ENCODE measurements around the gene SGPP2. TPM values are rescaled to one million over a fixed set of nuclear protein-coding genes. Genes with fewer than 3 reads are reported as not detected.

SGPP2 gene
- total RNA-seq, 1 experiment from 2014 or later: 56.9 TPM

GRCh38 chr2:222442665-222443064 is 18.3 kb downstream of the SGPP2 start:
- no peaks in the 10 kb centered on the region for H3K9me3 Mint-ChIP-seq (ENCODE audit: low read depth, unreplicated experiment)
- CTCF ChIA-PET: no interaction called here
- BruUV-seq (replicated peaks): no TSS peak
- peaks cover 46% of the 10 kb centered on the region for H3K4me1 Mint-ChIP-seq (ENCODE audit: low read depth, unreplicated experiment)
- no peak overlapping the region for H3K4me3 Mint-ChIP-seq (ENCODE audit: low read depth, unreplicated experiment)
- no peaks in the 10 kb centered on the region for H3K27me3 Mint-ChIP-seq (ENCODE audit: unreplicated experiment)
- DNase-seq: no peak
- intact Hi-C loops (cut with micrococcal nuclease; ENCODE audit: unreplicated experiment): no loop called here
- no peak overlapping the region for H3K27ac Mint-ChIP-seq (ENCODE audit: unreplicated experiment)
- TF ChIP-seq CTCF (IDR thresholded peaks at IDR 0.05; ENCODE audit: unreplicated experiment): no peak
- H3K36me3 Mint-ChIP-seq (ENCODE audit: insufficient read depth, unreplicated experiment): peaks cover 10% of the 10 kb centered on the region

GRCh38 chr2:222445227-222445626 is 20.9 kb downstream of the SGPP2 start:
- no peak for TF ChIP-seq CTCF (IDR thresholded peaks at IDR 0.05; ENCODE audit: unreplicated experiment)
- CTCF ChIA-PET: no interaction called here
- intact Hi-C loops (cut with micrococcal nuclease; ENCODE audit: unreplicated experiment): no loop called here
- Mint-ChIP-seq H3K9me3 (ENCODE audit: low read depth, unreplicated experiment) (no peaks in the 10 kb centered on the region), H3K4me1 (ENCODE audit: low read depth, unreplicated experiment) (peaks cover 37% of the 10 kb centered on the region), H3K27ac (ENCODE audit: unreplicated experiment) (no peak overlapping the region), H3K27me3 (ENCODE audit: unreplicated experiment) (no peaks in the 10 kb centered on the region), H3K4me3 (ENCODE audit: low read depth, unreplicated experiment) (no peak overlapping the region), H3K36me3 (ENCODE audit: insufficient read depth, unreplicated experiment) (peaks cover 6% of the 10 kb centered on the region)
- DNase-seq: no peak
- no TSS peak for BruUV-seq (replicated peaks)

- H3K9me3 Mint-ChIP-seq (ENCODE audit: low read depth, unreplicated experiment): no peaks in the 10 kb centered on the region
- DNase-seq: no peak
- no peak overlapping the region for H3K4me3 Mint-ChIP-seq (ENCODE audit: low read depth, unreplicated experiment)
- H3K27ac Mint-ChIP-seq (ENCODE audit: unreplicated experiment): no peak overlapping the region
- intact Hi-C loops (cut with micrococcal nuclease; ENCODE audit: unreplicated experiment): no loop called here
- no TSS peak for BruUV-seq (replicated peaks)
- H3K36me3 Mint-ChIP-seq (ENCODE audit: insufficient read depth, unreplicated experiment): peaks cover 9% of the 10 kb centered on the region
- no peaks in the 10 kb centered on the region for H3K27me3 Mint-ChIP-seq (ENCODE audit: unreplicated experiment)
- peaks cover 35% of the 10 kb centered on the region for H3K4me1 Mint-ChIP-seq (ENCODE audit: low read depth, unreplicated experiment)
- CTCF ChIA-PET: no interaction called here
- TF ChIP-seq CTCF (IDR thresholded peaks at IDR 0.05; ENCODE audit: unreplicated experiment): no peak
Observed at GRCh38 chr2:222447131-222447530, 22.8 kb downstream of the SGPP2 start.

GRCh38 chr2:222448748-222449181 is 24.4 kb downstream of the SGPP2 start:
- H3K9me3 Mint-ChIP-seq (ENCODE audit: low read depth, unreplicated experiment): no peaks in the 10 kb centered on the region
- DNase-seq: no peak
- intact Hi-C loops (cut with micrococcal nuclease; ENCODE audit: unreplicated experiment): no loop called here
- BruUV-seq (replicated peaks): no TSS peak
- CTCF ChIA-PET: no interaction called here
- H3K27me3 Mint-ChIP-seq (ENCODE audit: unreplicated experiment): no peaks in the 10 kb centered on the region
- no peak for TF ChIP-seq CTCF (IDR thresholded peaks at IDR 0.05; ENCODE audit: unreplicated experiment)
- H3K27ac Mint-ChIP-seq (ENCODE audit: unreplicated experiment): no peak overlapping the region
- H3K36me3 Mint-ChIP-seq (ENCODE audit: insufficient read depth, unreplicated experiment): peaks cover 9% of the 10 kb centered on the region
- H3K4me1 Mint-ChIP-seq (ENCODE audit: low read depth, unreplicated experiment): peaks cover 38% of the 10 kb centered on the region
- H3K4me3 Mint-ChIP-seq (ENCODE audit: low read depth, unreplicated experiment): no peak overlapping the region

Measured in Calu3 (cell line).